ENCODE data around the gene AP1G2.

The AP1G2 gene

DNA sequence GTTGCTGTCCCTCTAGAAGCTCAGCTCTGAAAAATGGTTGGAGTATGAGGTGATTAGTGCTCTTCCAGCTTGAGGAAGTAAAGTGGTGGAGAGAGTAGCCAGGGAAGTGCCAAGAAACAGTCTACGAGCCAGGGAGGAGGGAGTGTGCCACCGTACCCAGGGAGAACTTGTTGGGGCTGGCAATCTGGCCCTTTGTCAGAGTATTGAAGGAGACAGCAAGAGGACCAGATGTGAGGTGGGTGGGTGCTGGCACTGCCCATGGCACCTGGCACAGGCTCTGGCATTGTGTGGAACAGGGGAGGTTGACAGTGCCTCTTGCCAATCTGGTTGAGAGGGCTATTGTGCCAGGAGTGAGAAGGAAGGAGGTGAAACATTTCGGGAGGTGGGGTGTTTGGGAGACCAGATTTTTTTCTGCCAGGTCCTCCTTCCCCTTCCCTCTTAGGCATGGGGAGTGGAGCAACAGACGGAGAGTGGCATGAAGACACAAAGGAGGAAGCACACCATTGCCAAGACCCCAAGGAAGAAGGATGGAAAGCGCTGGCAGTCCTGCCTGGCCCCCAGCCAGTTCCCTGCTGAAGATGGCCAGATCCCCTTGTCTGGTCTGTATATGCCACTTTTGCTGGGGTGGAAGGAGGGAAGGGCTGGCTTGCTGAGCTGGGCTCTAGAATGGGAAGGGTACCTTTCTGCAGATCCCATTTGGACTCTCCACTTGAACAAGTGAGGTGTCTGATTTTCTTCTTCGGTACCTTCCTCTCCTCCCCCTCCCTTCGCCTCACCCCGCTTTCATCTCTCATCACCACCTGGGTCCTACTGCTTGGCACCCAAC, 53.6 kb downstream of the AP1G2 start:
- DNase-seq (ENCODE audit: low read depth), result no peak

DNA sequence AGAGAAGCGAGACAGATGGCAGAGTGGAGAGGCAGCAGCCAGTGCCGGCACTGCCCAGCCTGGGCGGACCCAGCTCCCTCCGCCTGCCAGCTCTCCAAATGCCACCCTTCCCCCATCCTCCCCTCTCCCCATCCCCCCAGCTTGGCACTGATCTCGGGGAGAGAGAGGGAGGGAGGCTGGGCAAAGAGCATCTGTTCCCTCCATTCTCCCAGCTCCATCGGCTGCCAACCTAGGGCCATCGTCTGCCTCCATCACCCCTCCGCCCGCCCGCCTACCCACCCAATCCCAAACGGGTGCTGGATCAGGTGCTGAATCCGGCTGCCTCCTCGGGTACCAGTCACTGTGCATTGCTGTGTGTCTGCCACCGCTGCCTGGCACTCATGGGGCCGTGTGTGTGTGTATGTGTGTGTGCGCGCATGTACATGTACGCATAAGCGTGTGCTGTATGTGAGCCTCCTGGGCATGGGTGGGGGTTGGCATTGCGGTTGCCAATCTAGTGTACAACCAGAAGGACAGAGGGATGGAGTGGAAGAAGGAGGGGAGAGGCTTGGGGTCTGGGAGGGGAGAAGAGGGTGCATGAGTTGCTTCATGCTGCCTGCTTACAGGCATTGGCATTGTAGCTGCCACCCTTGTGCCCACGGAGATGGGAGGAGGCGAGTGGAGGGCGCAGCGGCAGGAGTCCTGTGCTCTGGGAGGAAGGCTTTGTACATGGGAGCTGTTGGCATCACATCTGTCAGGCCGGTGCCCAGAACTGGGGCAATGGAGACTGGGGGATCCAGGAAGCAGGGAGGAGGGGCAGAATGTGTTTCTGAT, 54.4 kb downstream of the AP1G2 start:
- DNase-seq (ENCODE audit: low read depth), result no peak

DNA sequence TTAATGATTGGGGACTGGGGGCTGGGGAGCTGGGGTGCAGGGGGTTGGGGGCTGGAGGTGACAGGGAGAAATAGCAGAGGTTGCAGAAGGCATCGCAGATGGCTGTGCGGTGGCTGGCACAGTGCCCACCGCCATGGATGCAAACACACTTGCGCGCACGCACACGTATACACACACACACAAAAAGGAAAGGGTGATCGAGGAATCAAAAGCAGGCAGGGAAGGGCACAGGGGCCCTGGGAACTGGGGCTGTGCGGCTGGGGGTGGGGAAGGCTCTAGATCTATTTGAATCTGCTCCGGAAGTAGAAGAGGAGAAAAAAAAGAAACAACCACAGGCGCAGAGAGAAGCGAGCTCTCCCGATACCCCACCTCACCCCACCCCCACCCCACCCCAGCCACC, 55.4 kb downstream of the AP1G2 start:
- no peak for DNase-seq (ENCODE audit: low read depth)
